DND-41 (cell line): ENCODE measurements around the gene LAIR1.
"Not testable (repeated sequence)": the region's sequence is repeated elsewhere in the genome, so short reads cannot be mapped to it uniquely, and the experiment has no call there.

Experiments used
- CTCF ChIP-seq: IDR thresholded peaks from 2 replicates; pipeline ENCODE4 v1.5.1; 2012; ENCODE audit warnings: borderline replicate concordance, low read length, moderate library complexity, mild to moderate bottlenecking; ENCODE audit not compliant: poor library complexity, severe bottlenecking; ENCODE audit errors: extremely low read depth
- EZH2 ChIP-seq: IDR thresholded peaks from 3 replicates; pipeline ENCODE4 v1.6.1; 2012; ENCODE audit warnings: borderline replicate concordance, low read depth, mild to moderate bottlenecking, moderate library complexity, low read length, inconsistent platforms; ENCODE audit not compliant: severe bottlenecking

- TF ChIP-seq CTCF, EZH2: not testable (repeated sequence)
Measured at GRCh38 chr19:54361680-54362422, 2.9 kb downstream of the LAIR1 start.
